Natural killer cell (primary cell): Measurements from ENCODE around the gene SMAD1. TPM values are rescaled to one million over a fixed set of nuclear protein-coding genes. Genes with fewer than 3 reads are reported as not detected.

ENCODE experiments used
- ATAC-seq, 3 donors: fragments of 150-1000 bp in 2 of 3; fragments of 200-7000 bp in 1 of 3; cut with Tn5 transposase; 1 replicate in 1 of 3; 2 replicates in 2 of 3; pipeline ENCODE4 v1.10.0; 2021; ENCODE audit warnings: mild to moderate bottlenecking in 2 of 3, moderate library complexity in 2 of 3
- DNase-seq, 2 donors: peaks; one replicate each; pipeline versions ENCODE4 v3.0.0 to v3.0.0-alpha.2; 2013 to 2021; ENCODE audit warnings: mixed read lengths in 1 of 2
- H3K27ac ChIP-seq: one replicate; pipeline ENCODE4 v1.5.1; 2013; ENCODE audit warnings: mild to moderate bottlenecking, low read length
- H3K27me3 ChIP-seq: one replicate; pipeline ENCODE4 v1.6.1; 2013; ENCODE audit warnings: low read length; ENCODE audit not compliant: control insufficient read depth, insufficient read depth
- H3K36me3 ChIP-seq: one replicate; pipeline ENCODE4 v1.6.1; 2013; ENCODE audit warnings: low read length; ENCODE audit not compliant: control insufficient read depth, insufficient read depth
- H3K4me1 ChIP-seq: one replicate; pipeline ENCODE4 v1.6.1; 2013; ENCODE audit warnings: low read length; ENCODE audit not compliant: control insufficient read depth, insufficient read depth
- H3K4me3 ChIP-seq: one replicate; pipeline ENCODE4 v1.5.1; 2013; ENCODE audit warnings: low read length
- H3K9me3 ChIP-seq: one replicate; pipeline ENCODE4 v1.6.1; 2013; ENCODE audit warnings: low read length; ENCODE audit not compliant: control insufficient read depth, insufficient read depth
- H3K27ac Mint-ChIP-seq, 2 donors: one replicate each; pipeline ENCODE4 v1.8.0; 2022; ENCODE audit warnings: mild to moderate bottlenecking in 2 of 2, mixed read lengths in 2 of 2, moderate library complexity in 1 of 2
- H3K27me3 Mint-ChIP-seq, 2 donors: one replicate each; pipeline ENCODE4 v1.8.0; 2022; ENCODE audit warnings: low read depth in 2 of 2, mixed read lengths in 2 of 2
- H3K36me3 Mint-ChIP-seq: one replicate; pipeline ENCODE4 v1.8.0; 2022; ENCODE audit warnings: mixed read lengths
- H3K4me1 Mint-ChIP-seq, 2 donors: one replicate each; pipeline ENCODE4 v1.8.0; 2022; ENCODE audit warnings: mixed read lengths in 2 of 2
- H3K4me3 Mint-ChIP-seq: one replicate; pipeline ENCODE4 v1.8.0; 2022; ENCODE audit warnings: mild to moderate bottlenecking, moderate library complexity, mixed read lengths
- H3K9me3 Mint-ChIP-seq, 2 donors: one replicate each; pipeline ENCODE4 v1.8.0; 2022; ENCODE audit warnings: mixed read lengths in 2 of 2
- WGBS: methylation state at CpG from one replicate; pipeline ENCODE4 v1.1.7; 2013; ENCODE audit warnings: missing lambda C conversion rate; ENCODE audit not compliant: insufficient coverage; 5-methylcytosine and 5-hydroxymethylcytosine counted together
- intact Hi-C: fragments of 100-400 bp; cut with micrococcal nuclease; formaldehyde crosslinking; loops from one replicate; pipeline ENCODE4 v1.14.2; 2022
- total RNA-seq, 4 donors: library from RNA; stranded (reverse); fragments of 120-200 nt in 1 of 4; gene quantifications; one replicate each; pipeline versions ENCODE4 v1.2.3 to v1.2.4, GENCODE V29; 2013 to 2022
- TF ChIP-seq, protein P1 (sequence below): fragments of 200-600 bp; IDR thresholded peaks from one replicate; pipeline ENCODE4 v1.8.0; 2022; ENCODE audit warnings: antibody characterized with exemption

The SMAD1 gene
- total RNA-seq, 3 donors from 2014 or later (not counting 1 experiment from before 2014, with no cell fraction given), result 2.2 to 12.8 (median 9.9) TPM

DNA sequence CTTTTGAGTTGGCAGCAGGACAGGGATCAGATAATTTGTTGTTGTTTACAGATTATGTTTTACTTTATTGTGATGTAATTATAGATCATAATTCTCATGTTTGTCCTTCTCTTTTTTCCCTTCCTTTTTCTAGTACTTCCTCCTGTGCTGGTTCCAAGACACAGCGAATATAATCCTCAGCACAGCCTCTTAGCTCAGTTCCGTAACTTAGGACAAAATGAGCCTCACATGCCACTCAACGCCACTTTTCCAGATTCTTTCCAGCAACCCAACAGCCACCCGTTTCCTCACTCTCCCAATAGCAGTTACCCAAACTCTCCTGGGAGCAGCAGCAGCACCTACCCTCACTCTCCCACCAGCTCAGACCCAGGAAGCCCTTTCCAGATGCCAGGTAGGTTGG lies 58.0 kb downstream of the SMAD1 start:
- no peaks in the 10 kb centered on the region for H3K27me3 ChIP-seq
- intact Hi-C loops, result no loop called here
- H3K27ac ChIP-seq, result no peak overlapping the region
- H3K9me3 Mint-ChIP-seq, result no peaks in the 10 kb centered on the region
- peaks cover 0 to 5% of the 10 kb centered on the region in 2 donors for H3K4me1 Mint-ChIP-seq
- H3K4me3 ChIP-seq, result no peak overlapping the region
- H3K4me1 ChIP-seq, result no peaks in the 10 kb centered on the region
- ATAC-seq (no peak), DNase-seq (no peak)
- H3K27ac Mint-ChIP-seq, result no peak overlapping the region
- no peaks in the 10 kb centered on the region for H3K9me3 ChIP-seq
- peaks cover 2 to 6% of the 10 kb centered on the region in 2 donors for H3K27me3 Mint-ChIP-seq
- no peak overlapping the region for H3K4me3 Mint-ChIP-seq
- no peaks in the 10 kb centered on the region for H3K36me3 Mint-ChIP-seq
- H3K36me3 ChIP-seq, result no peaks in the 10 kb centered on the region
- WGBS, result 80% methylated on average over 4 of the region's 4 CpGs
- TF ChIP-seq, protein P1, sequence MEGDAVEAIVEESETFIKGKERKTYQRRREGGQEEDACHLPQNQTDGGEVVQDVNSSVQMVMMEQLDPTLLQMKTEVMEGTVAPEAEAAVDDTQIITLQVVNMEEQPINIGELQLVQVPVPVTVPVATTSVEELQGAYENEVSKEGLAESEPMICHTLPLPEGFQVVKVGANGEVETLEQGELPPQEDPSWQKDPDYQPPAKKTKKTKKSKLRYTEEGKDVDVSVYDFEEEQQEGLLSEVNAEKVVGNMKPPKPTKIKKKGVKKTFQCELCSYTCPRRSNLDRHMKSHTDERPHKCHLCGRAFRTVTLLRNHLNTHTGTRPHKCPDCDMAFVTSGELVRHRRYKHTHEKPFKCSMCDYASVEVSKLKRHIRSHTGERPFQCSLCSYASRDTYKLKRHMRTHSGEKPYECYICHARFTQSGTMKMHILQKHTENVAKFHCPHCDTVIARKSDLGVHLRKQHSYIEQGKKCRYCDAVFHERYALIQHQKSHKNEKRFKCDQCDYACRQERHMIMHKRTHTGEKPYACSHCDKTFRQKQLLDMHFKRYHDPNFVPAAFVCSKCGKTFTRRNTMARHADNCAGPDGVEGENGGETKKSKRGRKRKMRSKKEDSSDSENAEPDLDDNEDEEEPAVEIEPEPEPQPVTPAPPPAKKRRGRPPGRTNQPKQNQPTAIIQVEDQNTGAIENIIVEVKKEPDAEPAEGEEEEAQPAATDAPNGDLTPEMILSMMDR, result no peak

DNA sequence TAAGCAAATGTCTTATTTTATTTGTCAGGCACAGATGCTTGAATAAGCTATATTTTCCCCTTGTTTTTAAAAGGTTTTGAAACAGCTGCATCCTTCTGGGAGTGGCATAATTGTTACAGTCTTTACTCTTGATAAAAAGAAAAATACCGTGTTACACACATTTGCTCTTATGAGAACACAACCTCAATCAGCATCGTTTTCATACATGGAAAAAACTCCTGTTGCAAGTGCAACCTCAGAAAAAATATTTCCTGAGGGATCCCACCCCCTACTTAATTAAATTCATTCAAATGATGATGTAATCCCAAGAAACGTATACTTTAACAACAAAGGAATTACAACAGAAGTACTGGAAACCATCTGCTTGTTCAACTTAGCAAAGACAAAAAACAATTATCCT lies 58.6 kb downstream of the SMAD1 start:
- DNase-seq (no peak), ATAC-seq (no peak)
- Histone ChIP-seq H3K4me3 (no peak overlapping the region), H3K27ac (no peak overlapping the region), H3K36me3 (no peaks in the 10 kb centered on the region), H3K9me3 (no peaks in the 10 kb centered on the region), H3K27me3 (no peaks in the 10 kb centered on the region), H3K4me1 (no peaks in the 10 kb centered on the region)
- TF ChIP-seq, protein P1, result no peak
- Mint-ChIP-seq H3K36me3 (no peaks in the 10 kb centered on the region), H3K27me3 (peaks cover 2 to 6% of the 10 kb centered on the region in 2 donors), H3K4me1 (peaks cover 0 to 5% of the 10 kb centered on the region in 2 donors), H3K27ac (no peak overlapping the region), H3K4me3 (no peak overlapping the region), H3K9me3 (no peaks in the 10 kb centered on the region)
- intact Hi-C loops, result no loop called here
- WGBS, result 74% methylated on average over 3 of the region's 3 CpGs

DNA sequence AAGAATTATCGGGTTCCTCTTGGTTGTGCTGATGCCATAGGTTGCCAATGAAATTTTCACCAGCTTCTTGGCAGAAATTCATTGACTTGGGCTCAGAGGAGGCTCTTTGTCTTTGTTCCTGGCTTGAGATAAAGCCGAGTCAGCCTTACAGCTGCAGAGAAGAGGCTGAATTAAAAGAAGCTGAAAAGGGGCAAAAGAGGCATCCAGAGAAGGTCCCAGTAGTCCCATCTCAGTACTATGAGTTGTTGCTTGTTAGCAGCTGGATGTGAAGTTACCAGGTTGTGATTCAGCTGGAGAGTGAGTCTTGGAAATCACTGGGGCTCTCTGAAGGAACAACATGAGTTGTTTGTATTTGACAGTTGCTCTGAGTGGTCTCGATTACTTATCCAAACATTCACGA lies 59.7 kb downstream of the SMAD1 start:
- H3K27ac ChIP-seq, result no peak overlapping the region
- no peaks in the 10 kb centered on the region for H3K9me3 Mint-ChIP-seq
- ATAC-seq (no peak), DNase-seq (no peak)
- no peak overlapping the region for H3K27ac Mint-ChIP-seq
- no peaks in the 10 kb centered on the region for H3K9me3 ChIP-seq
- H3K27me3 ChIP-seq, result no peaks in the 10 kb centered on the region
- H3K36me3 ChIP-seq, result no peaks in the 10 kb centered on the region
- peaks cover 0 to 2% of the 10 kb centered on the region in 2 donors for H3K27me3 Mint-ChIP-seq
- no peaks in the 10 kb centered on the region for H3K4me1 ChIP-seq
- H3K36me3 Mint-ChIP-seq, result no peaks in the 10 kb centered on the region
- 94% methylated on average over 3 of the region's 4 CpGs for WGBS
- H3K4me1 Mint-ChIP-seq, result peaks cover 0 to 5% of the 10 kb centered on the region in 2 donors
- TF ChIP-seq, protein P1, result no peak
- H3K4me3 ChIP-seq, result no peak overlapping the region
- intact Hi-C loops, result no loop called here
- no peak overlapping the region for H3K4me3 Mint-ChIP-seq

DNA sequence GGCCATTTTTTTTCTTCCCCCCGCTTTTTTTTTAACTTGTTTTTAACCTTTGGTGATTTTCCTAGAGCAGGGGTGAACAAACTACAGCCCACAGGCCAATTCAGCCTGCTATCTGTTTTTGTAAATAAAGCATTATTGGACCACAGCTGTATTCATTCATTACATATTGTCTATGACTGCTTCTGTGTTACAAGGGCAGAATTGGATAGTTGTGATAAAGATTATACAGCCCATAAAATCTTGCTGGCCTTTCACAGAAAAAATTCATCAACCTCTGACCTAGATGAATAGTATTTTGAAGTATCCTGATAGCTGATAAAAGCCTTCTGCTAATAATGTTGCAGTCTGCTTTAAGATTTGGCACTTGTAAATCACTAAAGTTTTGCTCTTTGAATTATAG lies 63.4 kb downstream of the SMAD1 start:
- TF ChIP-seq, protein P1, result no peak
- no peak overlapping the region for H3K4me3 ChIP-seq
- DNase-seq (no peak), ATAC-seq (no peak)
- WGBS, result no CpG with 5 or more reads among the region's 1 CpG
- intact Hi-C loops, result no loop called here
- no peaks in the 10 kb centered on the region for H3K27me3 Mint-ChIP-seq
- no peaks in the 10 kb centered on the region for H3K36me3 ChIP-seq
- H3K4me3 Mint-ChIP-seq, result no peak overlapping the region
- no peaks in the 10 kb centered on the region for H3K4me1 Mint-ChIP-seq
- H3K36me3 Mint-ChIP-seq, result no peaks in the 10 kb centered on the region
- H3K27ac ChIP-seq, result no peak overlapping the region
- no peaks in the 10 kb centered on the region for H3K9me3 Mint-ChIP-seq
- H3K27me3 ChIP-seq, result no peaks in the 10 kb centered on the region
- no peaks in the 10 kb centered on the region for H3K4me1 ChIP-seq
- H3K9me3 ChIP-seq, result no peaks in the 10 kb centered on the region
- H3K27ac Mint-ChIP-seq, result no peak overlapping the region
